Activated B cell treated with CpG ODN at 0.5 μM for 24 hours (primary cell): ENCODE data around the gene IAPP. TPM values are rescaled to one million over a fixed set of nuclear protein-coding genes. Genes with fewer than 3 reads are reported as not detected.
"Not testable (repeated sequence)": the region's sequence is repeated elsewhere in the genome, so short reads cannot be mapped to it uniquely, and the experiment has no call there.

ENCODE experiments used
- ATAC-seq: fragments of 200-7000 bp; cut with Tn5 transposase; one replicate; pipeline ENCODE4 v1.10.0; 2021; ENCODE audit warnings: low read depth, mild to moderate bottlenecking, moderate library complexity
- CTCF ChIA-PET: fragments of 350-600 bp; sonication (Branson Sonifier 250); formaldehyde crosslinking; loops from one replicate; lab custom pipeline; 2021; ENCODE audit warnings: antibody characterized with exemption; lab: Charles Lee
- POLR2A ChIA-PET: fragments of 350-600 bp; sonication (Branson Sonifier 250); formaldehyde crosslinking; loops from one replicate; lab custom pipeline; 2021; ENCODE audit warnings: antibody characterized with exemption; lab: Charles Lee
- DNase-seq: peaks from one replicate; pipeline ENCODE4 v3.0.0; 2022
- H3K27ac Mint-ChIP-seq: one replicate; pipeline ENCODE4 v1.8.0; 2020; ENCODE audit warnings: mixed read lengths
- H3K27me3 Mint-ChIP-seq: one replicate; pipeline ENCODE4 v1.8.0; 2021; ENCODE audit warnings: mixed read lengths
- H3K36me3 Mint-ChIP-seq: one replicate; pipeline ENCODE4 v1.8.0; 2021; ENCODE audit warnings: low read depth, mixed read lengths
- H3K4me1 Mint-ChIP-seq: one replicate; pipeline ENCODE4 v1.8.0; 2021; ENCODE audit warnings: mixed read lengths
- H3K4me3 Mint-ChIP-seq: one replicate; pipeline ENCODE4 v1.8.0; 2020; ENCODE audit warnings: mild to moderate bottlenecking, mixed read lengths
- H3K9me3 Mint-ChIP-seq: one replicate; pipeline ENCODE4 v1.8.0; 2020; ENCODE audit warnings: mixed read lengths
- CTCF ChIP-seq: fragments of 200-600 bp; IDR thresholded peaks from one replicate; pipeline ENCODE4 v1.8.0; 2022; ENCODE audit warnings: antibody characterized with exemption, mild to moderate bottlenecking
- intact Hi-C: fragments of 100-400 bp; cut with micrococcal nuclease; formaldehyde crosslinking; loops from one replicate; pipeline ENCODE4 v1.15.1; 2024
- total RNA-seq: library from RNA; stranded (reverse); gene quantifications from 2 replicates; pipeline ENCODE4 v1.2.3, GENCODE V29; 2022

Gene IAPP
- total RNA-seq, 1 donor from 2014 or later: not detected

- H3K27ac Mint-ChIP-seq: no peak overlapping the region
- no peak overlapping the region for H3K4me3 Mint-ChIP-seq
- DNase-seq: no peak
- CTCF ChIA-PET: no interaction called here
- intact Hi-C loops: no loop called here
- no peaks in the 10 kb centered on the region for H3K9me3 Mint-ChIP-seq
- no peaks in the 10 kb centered on the region for H3K36me3 Mint-ChIP-seq
- TF ChIP-seq CTCF: no peak
- H3K27me3 Mint-ChIP-seq: peaks cover 2% of the 10 kb centered on the region
- no peaks in the 10 kb centered on the region for H3K4me1 Mint-ChIP-seq
- ATAC-seq: no peak
- POLR2A ChIA-PET: no interaction called here
Measured at GRCh38 chr12:21353487-21353886, 19.2 kb upstream of the IAPP start.

- no peaks in the 10 kb centered on the region for H3K4me1 Mint-ChIP-seq
- ATAC-seq: no peak
- CTCF ChIA-PET: no interaction called here
- no peak for TF ChIP-seq CTCF
- intact Hi-C loops: no loop called here
- peaks cover 2% of the 10 kb centered on the region for H3K27me3 Mint-ChIP-seq
- no peak overlapping the region for H3K27ac Mint-ChIP-seq
- no peaks in the 10 kb centered on the region for H3K36me3 Mint-ChIP-seq
- no peak overlapping the region for H3K4me3 Mint-ChIP-seq
- H3K9me3 Mint-ChIP-seq: no peaks in the 10 kb centered on the region
- no peak for DNase-seq
- POLR2A ChIA-PET: no interaction called here
Measured at GRCh38 chr12:21353948-21354347, 18.8 kb upstream of the IAPP start.

GRCh38 chr12:21354641-21355040, 18.1 kb upstream of the IAPP start:
- peaks cover 2% of the 10 kb centered on the region for H3K27me3 Mint-ChIP-seq
- no peaks in the 10 kb centered on the region for H3K36me3 Mint-ChIP-seq
- no peak overlapping the region for H3K27ac Mint-ChIP-seq
- H3K4me1 Mint-ChIP-seq: no peaks in the 10 kb centered on the region
- ChIA-PET POLR2A (no interaction called here), CTCF (no interaction called here)
- no peak for TF ChIP-seq CTCF
- no peaks in the 10 kb centered on the region for H3K9me3 Mint-ChIP-seq
- no peak overlapping the region for H3K4me3 Mint-ChIP-seq
- DNase-seq (no peak), ATAC-seq (no peak)
- intact Hi-C loops: no loop called here

GRCh38 chr12:21360632-21361031, 12.1 kb upstream of the IAPP start:
- DNase-seq, CTCF ChIA-PET, H3K36me3 Mint-ChIP-seq, H3K27ac Mint-ChIP-seq, H3K9me3 Mint-ChIP-seq, H3K27me3 Mint-ChIP-seq, ATAC-seq, H3K4me1 Mint-ChIP-seq, intact Hi-C loops, POLR2A ChIA-PET, H3K4me3 Mint-ChIP-seq: not testable (repeated sequence)

- H3K36me3 Mint-ChIP-seq: no peaks in the 10 kb centered on the region
- TF ChIP-seq CTCF: no peak
- no peak overlapping the region for H3K27ac Mint-ChIP-seq
- ChIA-PET POLR2A (no interaction called here), CTCF (no interaction called here)
- intact Hi-C loops: no loop called here
- no peak overlapping the region for H3K4me3 Mint-ChIP-seq
- DNase-seq (no peak), ATAC-seq (no peak)
- H3K9me3 Mint-ChIP-seq: peaks cover 3% of the 10 kb centered on the region
- peaks cover 3% of the 10 kb centered on the region for H3K4me1 Mint-ChIP-seq
- H3K27me3 Mint-ChIP-seq: no peaks in the 10 kb centered on the region
Measured at GRCh38 chr12:21369141-21369980, 3.3 kb upstream of the IAPP start.
